IMR-90 (cell line): ENCODE results near the gene APCDD1.

Experiments used
- BHLHE40 ChIP-seq: fragments of 150-350 bp; IDR thresholded peaks from 2 replicates; pipeline ENCODE4 v1.6.1; 2016; ENCODE audit warnings: mild to moderate bottlenecking, low read depth, low read length
- CEBPB ChIP-seq: IDR thresholded peaks from 2 replicates; pipeline ENCODE4 v1.6.1; 2012; ENCODE audit warnings: low read depth, low read length, improper control_type of control experiment
- CTCF ChIP-seq: conservative IDR thresholded peaks from 2 replicates; pipeline ENCODE4 v1.5.1; 2012; ENCODE audit warnings: mild to moderate bottlenecking, low read depth, low read length, improper control_type of control experiment
- ELK1 ChIP-seq: fragments of 150-350 bp; IDR thresholded peaks from 2 replicates; pipeline ENCODE4 v1.6.1; 2016; ENCODE audit warnings: low read depth, mild to moderate bottlenecking, low read length, moderate library complexity, borderline replicate concordance
- MAFK ChIP-seq: IDR thresholded peaks from 2 replicates; pipeline ENCODE4 v1.6.1; 2012; ENCODE audit warnings: low read depth, low read length, improper control_type of control experiment
- MAZ ChIP-seq: IDR thresholded peaks from 2 replicates; pipeline ENCODE4 v1.6.1; 2012; ENCODE audit warnings: low read depth, mild to moderate bottlenecking, low read length, improper control_type of control experiment, moderate library complexity, borderline replicate concordance
- MXI1 ChIP-seq: IDR thresholded peaks from 2 replicates; pipeline ENCODE4 v1.6.1; 2012; ENCODE audit warnings: low read depth, mild to moderate bottlenecking, low read length, moderate library complexity, borderline replicate concordance
- NFE2L2 ChIP-seq: fragments of 150-350 bp; IDR thresholded peaks from 2 replicates; pipeline ENCODE4 v1.6.1; 2016; ENCODE audit warnings: low read depth, mild to moderate bottlenecking, low read length
- POLR2A ChIP-seq: IDR thresholded peaks from 2 replicates; pipeline ENCODE4 v1.6.1; 2012; ENCODE audit warnings: mild to moderate bottlenecking, low read depth, low read length
- RAD21 ChIP-seq: IDR thresholded peaks from 2 replicates; pipeline ENCODE4 v1.6.1; 2012; ENCODE audit warnings: low read length, improper control_type of control experiment
- RCOR1 ChIP-seq: IDR thresholded peaks from 2 replicates; pipeline ENCODE4 v1.6.1; 2012; ENCODE audit warnings: mild to moderate bottlenecking, low read length, improper control_type of control experiment; ENCODE audit not compliant: insufficient replicate concordance
- RFX5 ChIP-seq: IDR thresholded peaks from 2 replicates; pipeline ENCODE4 v1.8.0; 2012; ENCODE audit warnings: low read depth, mild to moderate bottlenecking, low read length, moderate library complexity
- SMC3 ChIP-seq: fragments of 150-350 bp; IDR thresholded peaks from 2 replicates; pipeline ENCODE4 v1.6.1; 2016; ENCODE audit warnings: low read depth, mild to moderate bottlenecking, antibody characterized with exemption, low read length, moderate library complexity
- TF ChIP-seq, protein P1 (sequence below): fragments of 150-350 bp; IDR thresholded peaks from 2 replicates; pipeline ENCODE4 v1.6.1; 2017; ENCODE audit warnings: mild to moderate bottlenecking, antibody characterized with exemption, low read length, low read depth

DNA sequence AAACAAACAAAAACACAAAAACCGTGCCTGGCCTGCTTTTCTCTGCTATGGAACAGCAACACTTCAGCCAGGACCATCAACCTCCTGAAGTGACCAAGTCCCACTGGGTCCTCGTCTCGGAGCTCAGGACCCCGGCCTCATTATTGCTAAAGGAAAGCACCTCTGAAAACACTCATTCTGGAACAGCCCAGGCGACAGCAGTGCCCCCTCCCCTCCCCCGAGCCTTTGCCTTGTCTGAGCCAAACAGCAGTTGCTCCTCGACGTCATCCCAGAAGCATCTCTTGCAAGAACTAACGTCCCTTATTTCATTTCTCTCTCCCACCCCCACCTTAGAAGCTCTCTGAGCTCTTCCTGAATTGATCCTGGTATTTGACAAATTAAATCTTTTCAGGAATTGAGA is 27.4 kb downstream of the APCDD1 start:
- TF ChIP-seq POLR2A = no peak
- TF ChIP-seq CTCF = no peak
- TF ChIP-seq MAFK = no peak
- TF ChIP-seq MXI1 = no peak
- no peak for TF ChIP-seq RFX5
- TF ChIP-seq RAD21 = no peak
- TF ChIP-seq MAZ = no peak
- TF ChIP-seq, protein P1, sequence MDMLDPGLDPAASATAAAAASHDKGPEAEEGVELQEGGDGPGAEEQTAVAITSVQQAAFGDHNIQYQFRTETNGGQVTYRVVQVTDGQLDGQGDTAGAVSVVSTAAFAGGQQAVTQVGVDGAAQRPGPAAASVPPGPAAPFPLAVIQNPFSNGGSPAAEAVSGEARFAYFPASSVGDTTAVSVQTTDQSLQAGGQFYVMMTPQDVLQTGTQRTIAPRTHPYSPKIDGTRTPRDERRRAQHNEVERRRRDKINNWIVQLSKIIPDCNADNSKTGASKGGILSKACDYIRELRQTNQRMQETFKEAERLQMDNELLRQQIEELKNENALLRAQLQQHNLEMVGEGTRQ = no peak
- no peak for TF ChIP-seq ELK1
- TF ChIP-seq NFE2L2 = no peak
- TF ChIP-seq CEBPB = no peak
- no peak for TF ChIP-seq RCOR1
- TF ChIP-seq SMC3 = no peak
- no peak for TF ChIP-seq BHLHE40
